Lower leg skin (tissue), 4 donors: ENCODE results near the gene OXTR. TPM values are rescaled to one million over a fixed set of nuclear protein-coding genes. Genes with fewer than 3 reads are reported as not detected.

Source experiments
- DNase-seq, 2 donors: peaks; one replicate each; pipeline ENCODE4 v3.0.0-alpha.2; 2019; ENCODE audit warnings: low spot score in 2 of 2
- H3K4me3 ChIP-seq: fragments of 200-600 bp; sonication (generic); 2 replicates; pipeline ENCODE4 v1.5.1; 2017; ENCODE audit warnings: mild to moderate bottlenecking, low read depth; ENCODE audit not compliant: poor library complexity, severe bottlenecking
- POLR2A ChIP-seq, 2 donors: fragments of 450-650 bp; IDR thresholded peaks; one replicate each; pipeline ENCODE4 v1.6.1; 2016 to 2017; ENCODE audit warnings: antibody characterized with exemption in 2 of 2, mild to moderate bottlenecking in 1 of 2, moderate library complexity in 1 of 2
- WGBS, 2 donors: methylation state at CpG; one replicate each; pipeline ENCODE4 v1.1.5; 2018; 5-methylcytosine and 5-hydroxymethylcytosine counted together
- intact Hi-C: fragments of 100-400 bp; cut with DNase I; formaldehyde crosslinking; loops from one replicate; pipeline ENCODE4 v1.15.0; 2023; ENCODE audit warnings: low total_unique reads
- total RNA-seq, 4 donors: library from RNA; depleted of rRNA; stranded (reverse); fragments of >200 nt; gene quantifications; one replicate each; pipeline ENCODE4 v1.1.0, GENCODE V29; 2016
- TF ChIP-seq, protein P1 (sequence below), 3 donors: fragments of 450-650 bp; IDR thresholded peaks; one replicate each; pipeline ENCODE4 v1.5.1; 2016; ENCODE audit warnings: antibody characterized with exemption in 3 of 3, mild to moderate bottlenecking in 3 of 3, moderate library complexity in 2 of 3

Gene OXTR
- total RNA-seq, 4 donors from 2014 or later, result 0.19 to 0.44 (median 0.19) TPM; not detected in 1

DNA sequence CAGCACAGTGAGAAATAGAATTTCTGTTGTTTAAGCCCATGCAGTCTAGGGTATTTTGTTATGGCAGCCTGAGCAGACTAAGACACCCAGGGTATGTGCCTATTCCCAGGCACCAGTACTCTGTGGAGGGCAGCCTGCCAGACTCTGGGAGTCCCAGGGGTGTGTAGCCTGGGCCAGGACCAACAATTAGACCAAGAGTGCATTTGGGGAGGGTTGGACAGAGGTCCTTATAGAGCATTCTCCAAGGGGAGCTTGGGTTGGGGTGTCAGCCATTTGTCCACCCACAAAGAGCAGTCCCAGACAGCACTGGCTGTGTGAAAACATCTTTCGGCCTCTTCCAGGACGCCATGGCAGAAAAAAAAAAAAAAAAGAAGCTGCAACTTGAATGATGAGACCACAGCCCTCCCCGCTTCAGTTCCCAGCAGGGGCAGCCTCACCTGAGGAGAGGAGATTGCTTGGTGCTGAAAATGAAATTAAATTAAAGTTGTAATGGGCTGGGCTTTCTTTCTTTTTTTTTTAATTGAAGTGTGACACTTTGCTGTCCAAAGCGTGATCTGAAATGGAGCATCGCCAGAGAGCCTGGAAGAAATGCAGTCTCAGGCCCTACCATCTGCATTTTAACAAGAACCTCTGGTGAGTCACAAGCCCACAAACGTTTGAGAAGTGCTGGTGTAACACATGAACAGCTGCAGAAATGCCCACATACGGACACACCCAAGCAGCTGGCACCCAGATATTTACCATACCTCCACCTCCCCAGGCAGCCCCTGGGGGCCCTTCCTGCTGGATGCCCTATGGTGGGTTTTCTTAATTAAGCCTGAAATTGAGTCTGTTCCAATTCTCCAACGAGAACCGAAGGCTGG lies 57.1 kb downstream of the OXTR start:
- TF ChIP-seq, protein P1, sequence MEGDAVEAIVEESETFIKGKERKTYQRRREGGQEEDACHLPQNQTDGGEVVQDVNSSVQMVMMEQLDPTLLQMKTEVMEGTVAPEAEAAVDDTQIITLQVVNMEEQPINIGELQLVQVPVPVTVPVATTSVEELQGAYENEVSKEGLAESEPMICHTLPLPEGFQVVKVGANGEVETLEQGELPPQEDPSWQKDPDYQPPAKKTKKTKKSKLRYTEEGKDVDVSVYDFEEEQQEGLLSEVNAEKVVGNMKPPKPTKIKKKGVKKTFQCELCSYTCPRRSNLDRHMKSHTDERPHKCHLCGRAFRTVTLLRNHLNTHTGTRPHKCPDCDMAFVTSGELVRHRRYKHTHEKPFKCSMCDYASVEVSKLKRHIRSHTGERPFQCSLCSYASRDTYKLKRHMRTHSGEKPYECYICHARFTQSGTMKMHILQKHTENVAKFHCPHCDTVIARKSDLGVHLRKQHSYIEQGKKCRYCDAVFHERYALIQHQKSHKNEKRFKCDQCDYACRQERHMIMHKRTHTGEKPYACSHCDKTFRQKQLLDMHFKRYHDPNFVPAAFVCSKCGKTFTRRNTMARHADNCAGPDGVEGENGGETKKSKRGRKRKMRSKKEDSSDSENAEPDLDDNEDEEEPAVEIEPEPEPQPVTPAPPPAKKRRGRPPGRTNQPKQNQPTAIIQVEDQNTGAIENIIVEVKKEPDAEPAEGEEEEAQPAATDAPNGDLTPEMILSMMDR (IDR thresholded peaks at IDR 0.05), result no peak
- TF ChIP-seq POLR2A (IDR thresholded peaks at IDR 0.05), result no peak
- intact Hi-C loops, result no loop called here
- H3K4me3 ChIP-seq, result no peak overlapping the region
- no peak for DNase-seq
- 31 to 43% methylated on average over 9 of the region's 9 CpGs for WGBS, 2 donors

DNA sequence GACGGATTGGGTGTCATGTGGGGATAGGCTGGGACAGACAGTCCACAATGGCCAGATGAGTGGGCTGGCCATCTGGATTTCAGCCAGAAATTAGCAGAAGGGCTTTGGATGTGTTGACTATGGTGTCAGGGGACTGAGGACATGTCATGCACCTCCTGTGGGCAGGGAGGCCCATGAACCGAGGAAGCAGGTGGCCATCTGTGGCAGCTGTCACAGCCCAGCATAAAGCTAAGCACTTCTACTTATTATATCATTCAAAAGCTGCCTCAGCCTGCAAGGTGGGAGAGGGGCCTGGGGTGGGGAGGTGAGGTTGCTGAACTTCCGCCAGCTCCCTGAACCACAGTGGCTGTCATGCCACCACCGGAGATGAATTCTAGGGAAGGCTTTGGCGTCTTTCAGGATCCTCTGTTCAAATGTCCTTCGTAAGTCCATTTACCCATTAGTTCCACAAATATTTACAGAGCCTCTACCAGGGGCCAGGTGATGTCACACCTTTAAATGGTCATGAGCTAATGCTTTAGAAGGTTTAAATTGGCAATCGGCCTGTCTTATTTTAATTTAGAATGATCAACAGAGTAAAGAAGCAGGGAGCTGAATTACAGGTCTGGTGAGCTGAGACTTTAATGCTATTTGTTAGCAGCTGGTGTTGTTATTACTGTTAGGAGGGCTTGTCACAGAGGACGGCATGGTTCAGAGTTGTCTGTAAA lies 59.5 kb downstream of the OXTR start:
- no peak for TF ChIP-seq POLR2A (IDR thresholded peaks at IDR 0.05)
- TF ChIP-seq, protein P1 (IDR thresholded peaks at IDR 0.05), result no peak
- no peak for DNase-seq
- 84 to 86% methylated on average over 8 of the region's 8 CpGs for WGBS, 2 donors
- intact Hi-C loops, result no loop called here
- no peak overlapping the region for H3K4me3 ChIP-seq

DNA sequence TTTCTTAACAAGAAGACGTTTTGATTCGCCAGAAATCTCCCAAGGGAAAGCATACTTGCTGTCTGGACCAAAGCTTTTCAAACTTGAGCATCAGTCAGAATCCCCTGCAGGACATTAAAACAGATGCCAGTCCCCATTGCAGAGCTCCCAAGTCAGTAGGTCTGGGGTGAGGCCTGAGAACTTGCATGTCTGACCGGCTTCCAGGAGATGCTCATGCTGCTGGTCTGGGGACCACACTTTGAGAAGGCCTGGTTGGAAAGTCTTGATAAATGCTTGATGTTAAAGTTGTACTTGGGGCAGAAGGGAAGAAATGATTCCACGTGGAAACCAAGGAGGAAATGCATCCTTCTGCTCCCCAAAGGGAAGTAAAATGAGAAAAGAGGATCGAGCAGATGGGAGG lies 60.1 kb downstream of the OXTR start:
- no peak for TF ChIP-seq POLR2A (IDR thresholded peaks at IDR 0.05)
- TF ChIP-seq, protein P1 (IDR thresholded peaks at IDR 0.05), result no peak
- no peak for DNase-seq
- H3K4me3 ChIP-seq, result no peak overlapping the region
- intact Hi-C loops, result no loop called here
- WGBS, 2 donors, result 64 to 75% methylated on average over 5 of the region's 5 CpGs

DNA sequence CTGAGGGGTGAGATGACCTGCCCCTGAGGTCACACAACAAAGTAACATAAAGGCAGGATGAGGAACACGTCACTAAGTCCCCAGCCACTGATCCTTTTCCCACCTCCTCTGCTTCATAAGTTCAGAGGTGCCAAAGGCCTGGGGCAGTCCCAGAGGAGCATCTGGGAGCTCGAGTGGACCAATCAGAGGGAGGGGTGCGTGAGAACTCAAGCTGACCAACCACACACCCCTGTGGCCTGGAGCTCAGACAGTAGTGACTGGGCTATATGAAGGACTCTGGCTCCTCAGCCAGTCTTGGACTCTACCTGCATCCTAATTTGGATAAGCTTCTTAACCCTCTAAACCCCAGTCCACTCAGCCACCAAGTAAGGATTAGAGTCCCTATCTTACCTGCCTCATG lies 63.8 kb downstream of the OXTR start:
- no peak overlapping the region for H3K4me3 ChIP-seq
- intact Hi-C loops, result no loop called here
- TF ChIP-seq, protein P1 (IDR thresholded peaks at IDR 0.05), result no peak
- no peak for TF ChIP-seq POLR2A (IDR thresholded peaks at IDR 0.05)
- DNase-seq, result no peak
- WGBS, 2 donors, result 71 to 75% methylated on average over 3 of the region's 3 CpGs

DNA sequence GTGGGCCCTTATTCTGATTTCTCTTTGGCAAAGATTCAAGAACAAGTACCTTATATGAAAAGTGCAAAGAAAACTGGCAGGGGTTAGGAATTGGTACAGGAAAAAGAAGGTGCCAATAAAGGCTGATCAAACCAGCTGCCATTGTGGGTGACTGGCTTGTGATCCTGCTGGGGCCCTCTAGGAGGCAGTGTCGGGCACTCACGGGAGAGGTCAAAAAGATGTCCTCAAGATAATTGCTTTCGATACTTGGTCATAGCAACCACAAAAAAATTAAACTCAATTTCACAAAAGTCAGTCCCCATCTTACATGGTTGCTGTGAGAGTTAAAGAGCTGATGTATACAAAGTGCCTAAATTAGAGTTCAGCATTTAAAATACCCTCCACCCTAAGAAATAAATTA lies 66.9 kb downstream of the OXTR start:
- 40 to 52% methylated on average over 3 of the region's 3 CpGs for WGBS, 2 donors
- H3K4me3 ChIP-seq, result no peak overlapping the region
- TF ChIP-seq POLR2A (IDR thresholded peaks at IDR 0.05), result no peak
- TF ChIP-seq, protein P1 (IDR thresholded peaks at IDR 0.05), result no peak
- intact Hi-C loops, result no loop called here
- no peak for DNase-seq

Other genes with a start within 250 kb of the OXTR start
- under 1 TPM in 2 of 4 donors, not detected in 2; 0.52 to 0.76 TPM for gene SSUH2, start 124.8 kb downstream of the OXTR start, total RNA-seq
- gene CAV3, start 35.8 kb downstream of the OXTR start, total RNA-seq, result under 1 TPM in 2 of 4 donors, not detected in 2; 0.52 to 0.79 TPM
- 10 to 100 TPM in 2 of 4 donors, 1 to 10 TPM in 2; 6.5 to 14.7 (median 9.2) TPM for gene RAD18, start 193.9 kb upstream of the OXTR start, total RNA-seq